Neuronal stem cell (in vitro differentiated cells): Measurements from ENCODE around the gene USP9X.
"Not testable (repeated sequence)": the region's sequence is repeated elsewhere in the genome, so short reads cannot be mapped to it uniquely, and the experiment has no call there.

Source experiments
- DNase-seq: peaks from one replicate; pipeline ENCODE4 v3.0.0-alpha.2; 2013; ENCODE audit warnings: low spot score
- H2AFZ ChIP-seq: one replicate; pipeline ENCODE4 v1.6.1; 2013; ENCODE audit warnings: mild to moderate bottlenecking, low read length, inconsistent platforms
- H2AK5ac ChIP-seq: 2 replicates; pipeline ENCODE4 v1.6.1; 2013; ENCODE audit warnings: low read depth, mild to moderate bottlenecking, inconsistent platforms, low read length, moderate library complexity, mixed read lengths
- H2BK120ac ChIP-seq: 2 replicates; pipeline ENCODE4 v1.6.1; 2013; ENCODE audit warnings: low read depth, mild to moderate bottlenecking, inconsistent platforms, low read length, moderate library complexity, mixed read lengths
- H2BK12ac ChIP-seq: one replicate; pipeline ENCODE4 v1.6.1; 2013; ENCODE audit warnings: low read length, inconsistent platforms
- H2BK15ac ChIP-seq: 2 replicates; pipeline ENCODE4 v1.6.1; 2013; ENCODE audit warnings: mild to moderate bottlenecking, low read length, inconsistent platforms, mixed read lengths
- H2BK5ac ChIP-seq: one replicate; pipeline ENCODE4 v1.6.1; 2013; ENCODE audit warnings: inconsistent platforms, mild to moderate bottlenecking, low read length, moderate library complexity
- H3K14ac ChIP-seq: one replicate; pipeline ENCODE4 v1.6.1; 2013; ENCODE audit warnings: low read length, inconsistent platforms
- H3K18ac ChIP-seq: 2 replicates; pipeline ENCODE4 v1.6.1; 2013; ENCODE audit warnings: low read length, inconsistent platforms
- H3K23ac ChIP-seq: 2 replicates; pipeline ENCODE4 v1.6.1; 2013; ENCODE audit warnings: low read depth, mild to moderate bottlenecking, mixed read lengths, low read length, inconsistent platforms; ENCODE audit not compliant: poor library complexity
- H3K27ac ChIP-seq: replicated peaks from 3 replicates; pipeline ENCODE4 v1.5.1; 2013; ENCODE audit warnings: low read length, inconsistent platforms
- H3K27me3 ChIP-seq, 3 experiments: 2 replicates each; pipeline ENCODE4 v1.6.1; 2013; ENCODE audit warnings: low read length in 3 of 3, mild to moderate bottlenecking in 2 of 3, inconsistent platforms in 1 of 3, low read depth in 1 of 3, mixed read lengths in 1 of 3, moderate library complexity in 1 of 3; ENCODE audit not compliant: control insufficient read depth in 3 of 3, insufficient read depth in 3 of 3
- H3K36me3 ChIP-seq, 2 donors: replicated peaks in 1 of 2; 2 replicates each; pipeline ENCODE4 v1.6.1; 2013; ENCODE audit warnings: low read length in 2 of 2; ENCODE audit not compliant: control insufficient read depth in 2 of 2, insufficient read depth in 2 of 2
- H3K4ac ChIP-seq: 2 replicates; pipeline ENCODE4 v1.6.1; 2013; ENCODE audit warnings: inconsistent platforms, mild to moderate bottlenecking, low read length, moderate library complexity
- H3K4me1 ChIP-seq, 2 donors: 1 replicate in 1 of 2; 2 replicates in 1 of 2; pipeline ENCODE4 v1.6.1; 2013; ENCODE audit warnings: low read length in 2 of 2, low read depth in 1 of 2; ENCODE audit not compliant: control insufficient read depth in 2 of 2, insufficient read depth in 1 of 2
- H3K4me2 ChIP-seq: one replicate; pipeline ENCODE4 v1.6.1; 2013; ENCODE audit warnings: mild to moderate bottlenecking, low read length, inconsistent platforms; ENCODE audit not compliant: insufficient read depth, poor library complexity, severe bottlenecking
- H3K4me3 ChIP-seq, 2 donors: 2 replicates each; pipeline ENCODE4 v1.5.1; 2013; ENCODE audit warnings: low read length in 2 of 2, mild to moderate bottlenecking in 2 of 2, inconsistent platforms in 1 of 2, moderate library complexity in 1 of 2
- H3K79me1 ChIP-seq: one replicate; pipeline ENCODE4 v1.6.1; 2013; ENCODE audit warnings: low read depth, mild to moderate bottlenecking, inconsistent platforms, low read length, moderate library complexity
- H3K9ac ChIP-seq: one replicate; pipeline ENCODE4 v1.6.1; 2013; ENCODE audit warnings: mild to moderate bottlenecking, low read depth, low read length, inconsistent platforms; ENCODE audit not compliant: poor library complexity
- H3K9me3 ChIP-seq, 2 donors: replicated peaks in 1 of 2; 2 replicates each; pipeline versions ENCODE3 to v1.6.1; 2013; ENCODE audit warnings: low read length in 2 of 2, mild to moderate bottlenecking in 2 of 2, inconsistent platforms in 1 of 2, low read depth in 1 of 2, mixed read lengths in 1 of 2, moderate library complexity in 1 of 2; ENCODE audit not compliant: control insufficient read depth in 2 of 2, insufficient read depth in 1 of 2
- H4K8ac ChIP-seq: one replicate; pipeline ENCODE4 v1.6.1; 2013; ENCODE audit warnings: low read depth, mild to moderate bottlenecking, inconsistent platforms, low read length, moderate library complexity
- H4K91ac ChIP-seq: one replicate; pipeline ENCODE4 v1.6.1; 2013; ENCODE audit warnings: low read length, low read depth, mild to moderate bottlenecking, inconsistent platforms; ENCODE audit not compliant: poor library complexity
- WGBS, 2 donors: extraction: QIAGEN DNeasy Blood & Tissue Kit; methylation state at CpG; one replicate each; pipeline ENCODE4 v1.1.7; 2013; ENCODE audit warnings: missing lambda C conversion rate in 2 of 2, mixed read lengths in 1 of 2; ENCODE audit not compliant: insufficient read length in 2 of 2, insufficient replicate concordance in 1 of 2; ENCODE audit errors: extremely low coverage in 2 of 2; 5-methylcytosine and 5-hydroxymethylcytosine counted together

Gene USP9X

DNA sequence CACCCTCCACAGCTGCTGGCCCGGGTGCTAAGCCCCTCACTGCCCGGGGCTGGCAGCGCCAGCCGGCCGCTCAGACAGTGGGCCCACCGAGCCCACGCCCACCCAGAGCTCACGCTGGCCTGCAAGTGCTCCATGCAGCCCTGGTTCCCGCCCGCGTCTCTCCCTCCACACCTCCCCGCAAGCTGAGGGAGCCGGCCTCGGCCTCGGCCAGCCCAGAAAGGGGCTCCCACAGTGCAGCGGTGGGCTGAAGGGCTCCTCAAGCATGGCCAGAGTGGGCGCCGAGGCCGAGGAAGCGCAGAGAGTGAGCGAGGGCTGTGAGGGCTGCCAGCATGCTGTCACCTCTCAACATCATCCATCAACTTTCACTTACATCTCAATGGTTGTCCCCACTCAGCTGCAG lies 200.7 kb downstream of the USP9X start:
- not testable (repeated sequence) for H2BK120ac ChIP-seq, H3K9ac ChIP-seq, H3K4ac ChIP-seq, H3K4me1 ChIP-seq, H3K79me1 ChIP-seq, H2AK5ac ChIP-seq, H2BK15ac ChIP-seq, H3K36me3 ChIP-seq, H3K23ac ChIP-seq, H2AFZ ChIP-seq, H3K18ac ChIP-seq, H3K4me2 ChIP-seq, H3K14ac ChIP-seq, H4K8ac ChIP-seq, H3K27ac ChIP-seq, H3K9me3 ChIP-seq, H2BK5ac ChIP-seq, DNase-seq, H4K91ac ChIP-seq, H3K27me3 ChIP-seq, H2BK12ac ChIP-seq, H3K4me3 ChIP-seq
- no CpG with 5 or more reads among the region's 21 CpGs for WGBS, 2 donors
